ENCODE measurements around the gene TMEM232.

Gene TMEM232

DNA sequence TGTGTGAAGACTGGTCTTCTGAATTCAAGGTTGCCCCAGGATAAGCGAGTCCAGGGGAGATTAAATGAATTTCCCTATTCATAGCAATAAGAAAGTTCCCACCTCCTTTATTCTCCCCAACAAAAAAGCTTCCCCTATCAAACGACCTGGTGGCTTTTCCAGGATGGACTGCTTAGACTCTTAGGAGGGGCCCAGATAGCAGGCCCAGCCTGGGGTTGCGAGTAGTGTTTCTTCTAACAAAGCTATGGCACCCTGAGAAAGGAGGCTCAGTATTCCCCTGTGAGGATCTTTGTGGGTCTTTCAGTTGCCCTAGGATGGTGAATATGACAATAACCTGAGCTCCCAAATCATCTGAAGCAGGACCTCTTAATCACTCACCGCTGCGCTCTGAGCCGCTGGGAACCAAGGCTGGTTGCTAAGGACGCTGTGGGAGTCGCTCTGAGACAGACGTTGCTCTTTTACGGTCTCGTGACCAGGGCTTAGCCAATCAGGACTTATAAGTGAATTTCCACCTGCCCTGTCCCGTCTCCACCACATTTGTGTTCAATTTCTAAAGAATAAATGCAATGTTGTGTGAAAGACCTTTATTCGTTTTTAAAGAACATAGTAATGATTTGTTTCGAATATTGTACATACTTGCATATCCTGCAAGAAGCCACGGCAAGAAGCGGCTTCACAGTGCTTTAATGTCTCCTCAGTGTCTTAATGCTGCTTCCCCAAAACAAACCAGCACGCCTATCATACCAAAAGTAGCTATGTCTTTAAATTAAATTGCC, at the start of gene TMEM232:
TMEM232 (minus strand) TSS at position 423 of the 776 bp plus-strand sequence. CDS start 59,319 bp downstream, outside the sequence.
- no peak for TF ChIP-seq CTCF (IDR thresholded peaks at IDR 0.05; ENCODE audit: unreplicated experiment in 3 of 3)
- Mint-ChIP-seq H3K36me3 (ENCODE audit: low read depth) (no peaks in the 10 kb centered on the region), H3K4me3 (peak within 1 kb of the TSS; percentile 83 to 91 (median 90)), H3K9me3 (no peaks in the 10 kb centered on the region), H3K27ac (peak within 1 kb of the TSS; percentile 8 to 18 (median 14)), H3K4me1 (no peaks in the 10 kb centered on the region), H3K27me3 (ENCODE audit: low read depth) (no peaks in the 10 kb centered on the region)

GRCh38 chr5:110770286-110770685, 43.8 kb upstream of the TMEM232 start:
- Mint-ChIP-seq H3K36me3 (ENCODE audit: low read depth) (no peaks in the 10 kb centered on the region), H3K27me3 (ENCODE audit: low read depth) (no peaks in the 10 kb centered on the region), H3K4me1 (no peaks in the 10 kb centered on the region), H3K27ac (no peak overlapping the region), H3K9me3 (no peaks in the 10 kb centered on the region), H3K4me3 (no peak overlapping the region)
- no peak for TF ChIP-seq CTCF (IDR thresholded peaks at IDR 0.05; ENCODE audit: unreplicated experiment in 3 of 3)

DNA sequence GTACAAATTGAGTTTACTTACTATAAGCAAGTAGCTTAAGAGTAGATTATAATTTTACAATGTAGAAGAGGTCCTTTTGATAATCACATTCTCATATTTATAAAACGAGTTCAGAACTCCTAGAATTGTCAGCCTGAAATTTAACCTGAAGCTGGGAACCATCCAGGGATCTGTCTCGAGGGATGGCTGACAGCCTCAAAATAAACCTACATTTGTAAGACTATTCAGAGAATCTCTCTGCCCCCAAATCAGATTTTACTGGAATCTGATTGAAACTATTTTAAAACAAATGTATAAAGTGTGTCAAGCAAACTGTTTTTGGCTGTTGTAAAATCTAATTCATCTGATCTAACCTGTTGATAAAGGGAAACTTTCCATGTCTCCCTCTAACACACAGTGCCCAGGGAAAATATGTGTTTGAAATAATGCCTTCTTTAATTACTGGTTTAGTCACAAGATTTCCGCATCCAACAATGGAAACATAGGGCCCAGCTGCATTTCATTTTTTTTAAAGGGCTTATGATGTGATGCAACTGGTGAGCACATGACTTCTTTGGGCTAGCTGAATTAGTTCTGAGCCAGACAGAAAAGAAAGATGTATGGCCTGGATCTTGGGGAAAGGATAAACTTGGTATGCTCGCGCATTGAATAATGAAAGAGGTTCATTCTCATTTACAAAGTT, 42.7 kb upstream of the TMEM232 start:
- Mint-ChIP-seq H3K9me3 (no peaks in the 10 kb centered on the region), H3K27me3 (ENCODE audit: low read depth) (no peaks in the 10 kb centered on the region), H3K4me1 (no peaks in the 10 kb centered on the region), H3K27ac (no peak overlapping the region), H3K36me3 (ENCODE audit: low read depth) (no peaks in the 10 kb centered on the region), H3K4me3 (no peak overlapping the region)
- TF ChIP-seq CTCF (IDR thresholded peaks at IDR 0.05; ENCODE audit: unreplicated experiment in 3 of 3) = no peak

- Mint-ChIP-seq H3K4me3 (no peak overlapping the region), H3K4me1 (no peaks in the 10 kb centered on the region), H3K27ac (no peak overlapping the region), H3K9me3 (no peaks in the 10 kb centered on the region), H3K27me3 (ENCODE audit: low read depth) (no peaks in the 10 kb centered on the region), H3K36me3 (ENCODE audit: low read depth) (no peaks in the 10 kb centered on the region)
- no peak for TF ChIP-seq CTCF (IDR thresholded peaks at IDR 0.05; ENCODE audit: unreplicated experiment in 3 of 3)
Observed at GRCh38 chr5:110768138-110768860, 41.8 kb upstream of the TMEM232 start.

- H3K4me3 Mint-ChIP-seq = no peak overlapping the region
- no peaks in the 10 kb centered on the region for H3K4me1 Mint-ChIP-seq
- H3K27ac Mint-ChIP-seq = no peak overlapping the region
- peaks cover 10% of the 10 kb centered on the region for H3K36me3 Mint-ChIP-seq (ENCODE audit: low read depth)
- H3K27me3 Mint-ChIP-seq (ENCODE audit: low read depth) = no peaks in the 10 kb centered on the region
- no peaks in the 10 kb centered on the region for H3K9me3 Mint-ChIP-seq
- TF ChIP-seq CTCF (IDR thresholded peaks at IDR 0.05; ENCODE audit: unreplicated experiment in 3 of 3) = no peak
Observed at GRCh38 chr5:110760158-110760557, 33.7 kb upstream of the TMEM232 start.

Data from nephron (organoid).